Ishikawa (cell line): ENCODE measurements around the gene STOM.

Experiments used
- CEBPB ChIP-seq: IDR thresholded peaks from 2 replicates; pipeline ENCODE4 v1.6.1; 2012
- EGR1 ChIP-seq: IDR thresholded peaks from 2 replicates; pipeline ENCODE4 v1.6.1; 2012
- REST ChIP-seq: IDR thresholded peaks from 2 replicates; pipeline ENCODE4 v1.6.1; 2012; ENCODE audit warnings: low read depth, mild to moderate bottlenecking
- TAF1 ChIP-seq: IDR thresholded peaks from 2 replicates; pipeline ENCODE4 v1.6.1; 2012; ENCODE audit warnings: low read depth, mild to moderate bottlenecking
- YY1 ChIP-seq: IDR thresholded peaks from 2 replicates; pipeline ENCODE4 v1.6.1; 2012; ENCODE audit warnings: low read depth
- TF ChIP-seq, protein P1 (sequence below): IDR thresholded peaks from 2 replicates; pipeline ENCODE4 v1.6.1; 2012

DNA sequence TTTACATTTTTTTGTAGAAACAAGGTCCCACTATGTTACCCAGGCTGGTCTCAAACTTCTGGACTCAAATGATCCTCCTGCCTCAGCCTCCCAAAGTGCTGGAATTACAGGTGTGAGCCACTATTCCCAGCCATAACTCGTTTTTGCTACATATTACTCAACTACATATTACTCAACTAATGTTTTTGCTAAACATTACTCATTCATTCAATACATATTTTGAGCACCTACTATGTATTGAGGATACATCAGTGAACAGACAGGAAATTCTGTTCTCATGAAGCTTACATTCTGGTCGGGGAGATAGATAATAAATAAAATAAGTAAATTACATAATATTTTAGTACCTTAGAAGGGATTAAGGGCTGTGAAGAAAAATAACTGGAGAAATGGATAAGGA is 34.9 kb upstream of the STOM start:
- no peak for TF ChIP-seq YY1
- TF ChIP-seq, protein P1, sequence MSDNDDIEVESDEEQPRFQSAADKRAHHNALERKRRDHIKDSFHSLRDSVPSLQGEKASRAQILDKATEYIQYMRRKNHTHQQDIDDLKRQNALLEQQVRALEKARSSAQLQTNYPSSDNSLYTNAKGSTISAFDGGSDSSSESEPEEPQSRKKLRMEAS: no peak
- no peak for TF ChIP-seq TAF1
- no peak for TF ChIP-seq EGR1
- TF ChIP-seq REST: no peak
- no peak for TF ChIP-seq CEBPB
